ENCODE results near the gene PTCRA.

DNA sequence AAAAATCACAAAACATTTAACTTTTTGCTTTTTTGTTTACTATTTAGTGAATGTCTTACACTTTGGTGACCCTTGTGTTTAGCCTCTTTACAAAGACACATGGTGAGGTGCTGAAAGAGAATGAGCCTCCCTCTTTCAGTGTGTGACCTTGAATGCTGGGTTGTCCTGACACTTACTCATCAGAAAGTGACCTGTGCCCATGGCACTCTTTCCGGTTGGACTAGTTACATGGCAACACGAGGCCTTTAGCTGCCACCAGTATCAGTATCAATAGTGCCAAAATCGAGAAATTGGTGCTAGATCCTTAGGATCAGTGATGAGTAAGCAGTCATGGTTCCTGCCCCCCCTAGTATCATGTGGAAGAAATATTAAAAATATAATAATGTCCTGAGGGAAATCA, 38.2 kb upstream of the PTCRA start:
- no peak for TF ChIP-seq CTCF (IDR thresholded peaks at IDR 0.05)
- TF ChIP-seq POLR2A (IDR thresholded peaks at IDR 0.05) = no peak
